Upper lobe of left lung (tissue), 4 donors: ENCODE measurements around the gene SRCIN1.

Experiments used
- CTCF ChIP-seq, 6 experiments: fragments of 450-650 bp in 4 of 6; fragments of 200-600 bp in 2 of 6; sonication (generic) in 2 of 6; IDR thresholded peaks; one replicate each; pipeline ENCODE4 v1.5.1; 2016 to 2019; ENCODE audit warnings: antibody characterized with exemption in 6 of 6
- EP300 ChIP-seq, 4 donors: sonication (generic); formaldehyde crosslinking; IDR thresholded peaks; one replicate each; pipeline ENCODE4 v1.5.1; 2017; ENCODE audit warnings: antibody characterized with exemption in 4 of 4, control low read depth in 2 of 4
- POLR2A ChIP-seq, 4 donors: fragments of 450-650 bp; IDR thresholded peaks; one replicate each; pipeline ENCODE4 v1.5.1; 2016 to 2017; ENCODE audit warnings: antibody characterized with exemption in 4 of 4, mild to moderate bottlenecking in 2 of 4
- POLR2AphosphoS5 ChIP-seq, 2 donors: sonication (generic); formaldehyde crosslinking; IDR thresholded peaks; one replicate each; pipeline ENCODE4 v1.5.1; 2017; ENCODE audit warnings: antibody characterized with exemption in 2 of 2

GRCh38 chr17:38577244-38577643 is 28.5 kb downstream of the SRCIN1 start:
- TF ChIP-seq CTCF (IDR thresholded peaks at IDR 0.05): no peak
- no peak for TF ChIP-seq POLR2AphosphoS5 (IDR thresholded peaks at IDR 0.05)
- TF ChIP-seq POLR2A (IDR thresholded peaks at IDR 0.05): no peak
- TF ChIP-seq EP300 (IDR thresholded peaks at IDR 0.05): no peak
